ENCODE data around the gene SLC7A6OS. TPM values are rescaled to one million over a fixed set of nuclear protein-coding genes. Genes with fewer than 3 reads are reported as not detected.

The SLC7A6OS gene
- total RNA-seq, 1 donor from 2014 or later: 12.4 TPM

DNA sequence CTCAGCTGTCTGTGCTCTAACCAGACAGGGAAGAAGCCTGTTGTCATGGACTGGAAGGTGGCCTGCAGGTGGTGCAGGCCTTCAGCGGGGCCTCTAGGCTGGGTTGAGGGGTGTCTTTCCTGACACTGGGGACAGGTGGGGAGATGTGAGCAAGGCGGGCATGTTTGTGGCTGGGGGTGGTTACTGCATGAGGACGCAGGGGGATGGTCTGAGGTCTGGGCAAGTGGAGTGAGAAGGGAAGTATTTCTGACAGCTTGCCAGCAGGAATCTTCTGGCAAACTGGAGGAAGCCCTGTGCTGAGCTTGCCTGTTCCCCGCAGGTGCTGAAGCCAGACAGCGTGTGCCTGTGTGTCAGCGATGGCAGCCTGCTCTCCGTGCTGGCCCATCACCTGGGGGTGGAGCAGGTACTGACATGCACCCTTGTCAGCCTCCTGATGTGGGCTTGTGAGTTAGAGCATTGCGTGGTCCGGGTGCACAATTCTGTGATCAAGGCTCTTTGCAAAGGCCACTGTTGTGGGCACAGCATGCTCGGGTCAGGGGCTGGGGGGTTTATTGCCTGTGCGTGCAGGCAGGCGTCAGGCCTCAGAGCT is 36.2 kb upstream of the SLC7A6OS start:
- intact Hi-C loops (cut with DNase I): no loop called here
- DNase-seq (ENCODE audit: missing footprints): peak; percentile 33
- no peak for ATAC-seq

DNA sequence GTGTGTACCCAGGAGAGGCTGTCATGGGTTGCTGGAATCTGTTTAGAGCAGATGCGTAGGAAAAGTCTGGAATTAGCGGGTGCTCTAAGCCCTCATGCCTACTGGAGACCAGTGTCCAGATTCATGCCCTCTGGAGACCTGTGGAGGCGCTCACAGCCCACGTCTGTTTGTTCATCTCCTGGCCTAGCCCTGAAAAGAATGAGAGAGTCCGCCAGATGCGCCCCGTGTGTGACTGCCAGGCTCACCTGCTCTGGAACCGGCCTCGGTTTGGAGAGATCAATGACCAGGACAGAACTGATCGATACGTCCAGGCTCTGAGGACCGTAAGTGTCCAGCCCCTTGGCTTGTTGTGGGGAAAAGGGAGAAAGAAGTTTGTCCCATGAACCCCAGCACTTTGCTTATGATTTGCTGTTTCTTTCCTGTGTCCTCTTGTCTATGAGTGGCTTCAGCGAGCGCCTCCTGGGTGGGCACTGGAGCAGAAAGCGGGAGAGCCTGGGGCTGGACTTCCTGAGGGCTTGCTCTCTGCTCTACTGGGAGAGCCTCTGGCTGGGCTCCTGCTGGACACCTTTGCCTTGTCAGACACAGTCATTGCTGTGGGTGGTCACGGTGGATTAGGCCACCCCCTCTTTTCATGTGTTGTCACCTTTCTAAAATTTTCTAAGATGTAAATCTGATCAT is 35.4 kb upstream of the SLC7A6OS start:
- ATAC-seq: no peak
- intact Hi-C loops (cut with DNase I): no loop called here
- peak; percentile 44 for DNase-seq (ENCODE audit: missing footprints)

DNA sequence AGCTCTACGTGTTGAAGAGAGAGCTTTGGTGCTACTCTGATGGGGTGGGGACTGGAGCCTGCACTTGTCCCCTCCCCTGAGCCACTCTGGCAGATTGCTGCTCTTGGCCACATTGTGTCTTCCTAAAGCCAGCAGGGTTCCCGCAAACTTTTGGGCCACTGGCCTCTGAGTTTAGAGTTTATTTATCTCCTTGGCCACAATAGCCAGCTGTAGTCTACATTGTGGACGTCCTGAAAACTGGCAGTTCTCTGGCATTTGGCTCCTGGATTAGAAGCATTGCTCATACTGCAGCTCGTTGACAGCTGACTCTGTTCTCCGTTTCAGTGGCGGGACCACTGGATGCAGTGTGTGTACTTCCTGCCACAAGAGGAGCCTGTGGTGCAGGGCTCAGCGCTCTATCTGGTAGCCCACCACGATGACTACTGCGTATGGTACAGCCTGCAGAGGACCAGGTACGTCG is 34.6 kb upstream of the SLC7A6OS start:
- ATAC-seq: peak; percentile 70
- peak; percentile 65 for DNase-seq (ENCODE audit: missing footprints)
- intact Hi-C loops (cut with DNase I): no loop called here

DNA sequence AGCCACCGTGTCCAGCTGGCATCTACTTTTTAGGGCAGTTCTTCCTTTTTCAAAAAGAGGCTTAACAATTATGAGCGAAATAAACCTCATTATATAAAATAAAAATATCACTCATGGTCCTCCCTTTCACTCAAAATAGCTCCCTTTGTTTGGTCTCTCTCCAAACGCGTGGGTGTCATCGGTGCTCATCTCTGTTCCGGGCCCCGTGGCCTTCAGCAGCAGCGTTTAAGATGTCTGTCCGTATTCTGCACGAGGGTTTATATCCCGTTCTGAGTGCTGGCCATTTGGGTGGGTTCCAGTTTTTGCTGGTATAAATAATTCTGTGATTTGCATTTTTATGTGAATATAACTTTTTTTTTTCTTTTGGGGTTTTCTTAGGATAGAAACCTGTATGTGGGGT is 33.5 kb upstream of the SLC7A6OS start:
- DNase-seq (ENCODE audit: missing footprints) (peak; percentile 27), ATAC-seq (no peak)
- intact Hi-C loops (cut with DNase I): no loop called here

DNA sequence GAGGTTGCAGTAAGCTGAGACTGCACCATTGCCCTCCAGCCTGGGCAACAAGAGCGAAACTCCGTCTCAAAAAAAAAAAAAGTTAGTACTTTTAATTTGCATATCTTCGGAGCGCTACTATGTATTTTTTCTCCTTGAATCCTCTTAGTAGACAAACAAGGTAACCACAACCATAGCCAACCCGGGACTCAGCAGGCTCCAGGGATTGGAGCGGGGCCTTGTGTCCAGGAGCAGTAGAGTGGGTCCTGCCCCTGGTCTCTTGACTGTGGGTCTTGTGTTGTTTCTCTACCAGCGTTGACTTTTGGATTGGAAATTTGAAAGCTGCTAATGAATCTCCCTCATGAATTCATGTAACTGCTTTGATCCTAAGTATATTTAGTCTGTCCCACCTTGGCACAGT is 32.4 kb upstream of the SLC7A6OS start:
- DNase-seq (ENCODE audit: missing footprints): no peak
- intact Hi-C loops (cut with DNase I): no loop called here
- no peak for ATAC-seq

DNA sequence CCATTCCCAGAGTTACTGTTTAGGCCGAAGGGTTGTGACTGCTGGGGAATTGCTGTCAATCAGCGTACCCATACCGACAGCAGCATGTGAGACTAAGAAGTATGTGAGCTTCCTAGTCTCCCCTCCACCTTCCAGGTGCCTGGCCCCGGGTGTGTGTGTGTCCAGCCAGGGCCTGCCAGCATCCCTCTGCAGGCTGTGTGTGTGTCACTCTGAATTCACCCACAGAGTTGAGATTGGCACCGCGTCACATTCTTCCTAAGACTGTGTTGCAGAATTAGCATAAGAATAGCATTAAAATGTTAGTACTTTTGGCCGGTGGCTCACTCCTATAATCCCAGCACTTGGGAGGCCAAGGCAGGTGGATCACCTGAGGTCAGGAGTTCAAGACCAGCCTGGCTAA is 31.9 kb upstream of the SLC7A6OS start:
- ATAC-seq (no peak), DNase-seq (ENCODE audit: missing footprints) (no peak)
- intact Hi-C loops (cut with DNase I): no loop called here

DNA sequence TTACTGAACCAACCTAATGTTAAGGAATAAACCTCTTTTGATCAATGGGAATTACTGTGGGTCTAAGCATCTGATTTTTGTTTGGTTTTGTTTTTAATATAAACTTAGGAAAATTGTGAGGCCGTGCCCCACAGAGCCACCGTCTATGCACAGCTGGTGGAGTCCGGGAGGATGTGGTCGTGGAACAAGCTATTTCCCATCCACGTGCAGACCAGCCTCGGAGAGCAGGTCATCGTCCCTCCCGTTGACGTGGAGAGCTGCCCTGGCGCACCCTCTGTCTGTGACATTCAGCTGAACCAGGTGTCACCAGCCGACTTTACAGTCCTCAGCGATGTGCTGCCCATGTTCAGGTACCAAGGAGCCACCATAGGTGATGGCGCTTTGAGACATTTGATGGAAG is 28.5 kb upstream of the SLC7A6OS start:
- ATAC-seq (no peak), DNase-seq (ENCODE audit: missing footprints) (no peak)
- intact Hi-C loops (cut with DNase I): no loop called here

DNA sequence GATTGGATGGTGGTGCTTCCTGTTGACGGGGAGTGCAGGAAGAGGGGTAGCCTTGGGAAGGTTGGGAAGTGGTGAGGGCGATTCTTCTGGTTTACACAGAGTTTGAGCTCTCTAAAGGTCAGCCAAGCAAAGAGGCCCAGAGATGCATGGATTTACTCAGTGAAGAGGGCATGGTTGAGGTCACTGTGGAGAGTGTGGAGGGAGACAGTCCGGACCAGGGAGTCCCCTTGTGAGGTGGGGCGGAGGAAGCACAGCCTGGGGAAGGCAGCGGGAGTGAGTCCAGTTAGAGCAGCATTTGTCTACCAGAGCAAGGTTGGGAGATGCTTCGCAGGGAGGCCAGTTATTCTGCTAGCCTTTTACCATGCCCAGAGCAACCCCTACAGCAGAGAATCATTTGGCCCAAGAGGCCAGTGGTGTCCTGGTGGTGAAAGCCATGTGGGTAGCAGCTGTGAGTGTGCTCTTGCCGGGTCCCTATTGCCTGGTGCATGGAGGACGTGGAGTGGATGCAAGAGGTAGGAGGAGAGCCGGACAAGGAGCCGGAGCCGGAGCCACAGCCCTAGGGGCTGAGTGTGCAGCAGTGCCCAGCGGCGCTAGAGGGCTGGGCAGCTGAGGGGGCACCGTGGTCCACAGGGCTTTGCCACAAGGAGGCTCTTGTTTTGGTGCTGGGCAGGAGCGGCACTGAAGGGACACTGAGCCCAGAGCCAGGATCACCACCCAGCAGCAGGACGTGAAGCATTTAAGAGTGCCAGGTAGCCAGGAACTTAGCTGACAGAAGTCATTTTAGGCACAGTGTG is 27.8 kb upstream of the SLC7A6OS start:
- intact Hi-C loops (cut with DNase I): no loop called here
- no peak for ATAC-seq

DNA sequence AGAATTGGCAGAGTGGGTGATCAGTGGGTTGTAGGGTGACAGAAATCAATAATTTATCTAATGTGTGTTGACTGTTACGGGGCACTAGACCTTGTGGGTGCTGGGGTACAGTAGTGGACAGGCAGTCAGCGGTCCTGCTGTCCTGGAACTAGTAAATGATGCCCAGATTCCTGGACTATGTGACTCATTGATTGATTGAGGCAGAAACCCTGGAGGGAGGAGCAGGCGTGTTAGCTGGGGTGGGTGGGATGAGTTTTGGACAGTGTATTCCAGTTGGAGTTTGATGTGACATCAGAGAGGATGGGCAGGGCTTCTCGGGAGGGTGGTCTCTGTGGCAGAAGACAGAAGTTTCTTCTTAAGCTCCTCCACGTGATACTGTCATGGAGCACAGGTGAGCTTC is 24.4 kb upstream of the SLC7A6OS start:
- intact Hi-C loops (cut with DNase I): no loop called here
- DNase-seq (ENCODE audit: missing footprints): no peak
- no peak for ATAC-seq

More for the DNA sequence above, 27.8 kb upstream of the SLC7A6OS start:
- DNase-seq (ENCODE audit: missing footprints): no peak

DNA sequence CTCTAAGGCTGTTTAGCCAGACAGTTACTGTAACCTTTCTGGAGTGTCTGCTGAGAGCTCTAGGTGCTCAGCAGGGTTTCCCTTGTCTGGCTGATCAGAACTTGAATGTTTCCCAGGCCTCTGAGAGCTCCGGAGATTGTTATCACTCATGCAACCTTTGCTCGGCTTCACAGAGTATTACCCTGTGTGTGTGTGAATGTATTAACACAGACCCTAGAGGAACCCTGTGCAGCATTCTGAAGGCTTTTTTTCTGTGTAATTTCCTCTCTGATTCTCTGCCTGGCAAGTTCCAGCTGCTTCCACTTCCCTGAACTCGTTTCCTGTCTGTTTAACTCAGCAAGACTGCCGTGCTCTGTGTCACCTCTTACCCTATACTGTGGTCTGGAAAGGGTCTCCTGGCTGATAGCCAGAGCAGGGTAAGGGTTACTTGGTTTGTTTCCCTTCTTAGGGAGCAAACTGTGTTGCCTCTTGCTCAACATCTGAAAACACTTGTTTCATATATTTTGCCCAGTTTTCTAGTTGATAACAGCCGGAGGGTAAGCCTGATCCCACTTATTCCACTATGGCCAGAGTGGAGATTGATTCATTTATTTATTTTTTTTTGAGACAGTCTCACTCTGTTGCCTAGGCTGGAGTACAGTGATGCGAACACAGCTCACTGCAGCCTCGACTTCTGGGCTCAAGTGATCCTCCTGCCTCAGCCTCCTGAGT is 21.8 kb upstream of the SLC7A6OS start:
- intact Hi-C loops (cut with DNase I): no loop called here

DNA sequence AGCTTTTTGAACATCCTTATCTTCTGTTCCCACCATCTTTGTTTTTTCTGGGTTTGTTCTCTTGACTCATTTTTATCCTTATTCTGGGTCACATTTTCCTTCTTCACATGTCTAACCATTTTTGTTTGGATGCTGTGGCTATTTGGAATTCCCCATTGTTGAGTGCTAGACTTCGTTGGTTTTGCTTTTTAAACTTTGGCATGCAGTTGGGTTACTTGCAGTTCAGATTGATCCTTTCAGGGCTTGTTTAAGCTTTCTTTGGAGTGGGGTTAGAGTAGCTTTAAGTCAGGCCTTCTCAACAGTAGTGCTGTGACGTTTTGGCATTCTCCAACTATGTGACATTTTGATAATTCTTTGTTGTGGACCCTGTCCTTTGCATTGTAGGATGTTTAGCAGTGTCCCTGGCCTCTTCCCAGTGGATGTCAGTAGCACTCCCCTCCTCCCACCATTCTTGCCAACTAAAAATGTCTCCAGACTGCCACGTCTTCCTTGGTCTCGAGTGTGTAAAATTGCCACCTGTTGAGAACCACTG is 21.2 kb upstream of the SLC7A6OS start:
- DNase-seq (ENCODE audit: missing footprints) (no peak), ATAC-seq (no peak)
- intact Hi-C loops (cut with DNase I): no loop called here

More for the DNA sequence above, 21.8 kb upstream of the SLC7A6OS start:
- DNase-seq (ENCODE audit: missing footprints): no peak
- peak; percentile 56 for ATAC-seq

DNA sequence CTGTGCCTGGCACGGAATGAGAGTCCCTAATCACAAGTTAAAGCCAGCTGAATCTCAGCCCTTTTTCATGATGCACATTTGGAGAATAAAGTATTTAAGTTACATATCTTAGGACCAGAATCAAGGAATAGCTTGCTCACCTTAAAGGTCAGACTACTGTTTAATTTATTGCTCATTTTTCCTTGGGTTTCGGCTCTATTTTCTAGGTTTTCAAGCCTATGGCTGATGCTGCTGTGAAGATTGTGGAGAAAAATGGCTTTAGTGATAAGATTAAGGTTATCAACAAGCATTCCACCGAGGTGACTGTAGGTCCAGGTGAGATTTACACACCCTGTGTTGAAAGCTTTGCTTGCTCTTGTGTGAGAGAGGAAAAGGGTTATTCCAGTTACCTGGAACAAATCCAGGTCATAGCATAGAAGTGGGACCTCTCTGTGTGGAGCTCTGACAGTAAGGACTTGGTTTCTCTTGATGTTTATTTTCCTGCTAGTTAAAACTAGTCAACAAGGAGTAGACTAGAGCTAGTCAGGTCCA is 18.2 kb upstream of the SLC7A6OS start:
- DNase-seq (ENCODE audit: missing footprints) (no peak), ATAC-seq (no peak)
- intact Hi-C loops (cut with DNase I): loop anchor here (1.0 kb wide), 2 partner anchors 68 to 90 kb away; no protein-coding TSS in a partner anchor

DNA sequence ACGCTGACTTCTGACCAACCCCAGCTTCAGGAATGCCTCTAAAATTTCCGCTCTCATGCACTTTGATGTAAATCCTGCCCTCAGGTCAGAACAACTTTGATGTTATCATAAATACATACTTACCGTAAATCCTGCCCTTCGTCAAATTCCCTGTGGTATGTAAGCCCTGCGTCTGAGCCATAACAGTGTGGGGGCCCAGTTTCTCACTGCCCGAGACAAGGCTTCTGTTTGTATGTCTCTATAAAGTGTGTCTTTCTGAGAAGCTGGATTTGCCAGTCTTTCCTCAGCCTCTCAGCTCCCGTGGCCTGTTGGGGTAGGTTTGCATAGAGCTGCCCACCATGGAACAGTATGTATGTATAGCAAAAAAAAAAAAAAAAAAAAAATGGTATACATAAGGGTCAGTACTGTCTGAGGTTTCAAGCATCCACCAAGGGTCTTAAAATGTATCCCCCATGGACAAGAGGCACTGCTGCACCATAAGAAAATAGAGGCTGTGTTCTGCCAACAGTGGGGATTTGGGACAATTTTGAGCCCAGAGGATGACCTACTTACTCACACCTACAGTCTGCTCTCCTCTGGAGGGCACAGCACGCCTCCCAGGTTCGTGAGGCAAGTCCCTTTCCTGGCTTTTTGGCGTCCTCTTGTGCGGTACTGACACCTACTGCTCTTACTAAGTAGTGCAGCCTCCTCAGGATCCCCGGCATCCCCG is 17.6 kb upstream of the SLC7A6OS start:
- intact Hi-C loops (cut with DNase I): loop anchor here (1.0 kb wide), 2 partner anchors 67 to 89 kb away; no protein-coding TSS in a partner anchor
- DNase-seq (ENCODE audit: missing footprints) (peak; percentile 88), ATAC-seq (peak; percentile 92)

DNA sequence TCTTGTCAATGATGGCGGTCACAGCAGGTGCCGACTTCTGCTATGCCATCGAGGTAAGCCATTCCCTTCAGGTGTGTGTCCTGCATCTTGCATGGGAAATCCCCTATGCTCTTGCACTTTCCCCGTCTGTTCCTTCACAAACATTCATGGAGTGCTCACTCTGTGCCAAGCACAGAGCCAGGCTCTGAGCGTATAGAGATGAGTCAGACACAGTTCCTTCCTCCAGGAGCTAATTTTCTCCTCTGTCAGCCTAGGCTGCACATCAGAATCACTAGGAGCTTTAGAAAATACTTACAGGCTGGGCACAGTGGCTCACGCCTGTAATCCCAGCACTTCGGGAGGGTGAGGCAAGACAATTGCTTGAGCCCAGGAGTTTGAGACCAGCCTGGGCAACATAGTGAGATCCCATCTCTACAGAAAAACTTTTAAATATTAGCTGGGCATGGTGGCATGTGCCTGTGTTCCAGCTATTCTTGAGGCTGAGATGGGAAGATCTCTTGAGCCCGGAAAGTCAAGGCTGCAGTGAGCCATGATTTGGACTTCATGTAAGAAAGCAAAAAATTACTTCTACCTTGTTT is 14.1 kb upstream of the SLC7A6OS start:
- DNase-seq (ENCODE audit: missing footprints) (no peak), ATAC-seq (no peak)
- intact Hi-C loops (cut with DNase I): no loop called here

DNA sequence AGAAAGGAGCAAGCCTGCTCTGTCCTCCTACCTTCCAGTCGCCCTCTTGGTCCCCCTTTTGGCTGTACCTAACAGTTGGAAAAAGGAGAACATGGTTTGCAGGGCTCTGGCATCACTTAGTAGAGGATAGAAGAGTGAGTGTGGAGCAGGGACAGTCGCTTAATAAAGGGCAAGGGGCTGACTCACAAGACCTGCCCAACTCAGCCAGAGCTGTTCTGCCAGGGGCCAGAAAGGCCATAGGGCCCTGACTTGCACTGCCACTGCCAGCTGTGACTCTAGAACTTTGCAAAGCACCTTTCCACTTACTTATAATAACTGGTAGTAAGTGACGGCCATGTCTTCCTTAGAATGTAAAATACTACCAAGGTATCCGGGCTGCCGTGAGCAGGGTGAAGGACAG is 13.6 kb upstream of the SLC7A6OS start:
- no peak for DNase-seq (ENCODE audit: missing footprints)
- no peak for ATAC-seq
- intact Hi-C loops (cut with DNase I): no loop called here

DNA sequence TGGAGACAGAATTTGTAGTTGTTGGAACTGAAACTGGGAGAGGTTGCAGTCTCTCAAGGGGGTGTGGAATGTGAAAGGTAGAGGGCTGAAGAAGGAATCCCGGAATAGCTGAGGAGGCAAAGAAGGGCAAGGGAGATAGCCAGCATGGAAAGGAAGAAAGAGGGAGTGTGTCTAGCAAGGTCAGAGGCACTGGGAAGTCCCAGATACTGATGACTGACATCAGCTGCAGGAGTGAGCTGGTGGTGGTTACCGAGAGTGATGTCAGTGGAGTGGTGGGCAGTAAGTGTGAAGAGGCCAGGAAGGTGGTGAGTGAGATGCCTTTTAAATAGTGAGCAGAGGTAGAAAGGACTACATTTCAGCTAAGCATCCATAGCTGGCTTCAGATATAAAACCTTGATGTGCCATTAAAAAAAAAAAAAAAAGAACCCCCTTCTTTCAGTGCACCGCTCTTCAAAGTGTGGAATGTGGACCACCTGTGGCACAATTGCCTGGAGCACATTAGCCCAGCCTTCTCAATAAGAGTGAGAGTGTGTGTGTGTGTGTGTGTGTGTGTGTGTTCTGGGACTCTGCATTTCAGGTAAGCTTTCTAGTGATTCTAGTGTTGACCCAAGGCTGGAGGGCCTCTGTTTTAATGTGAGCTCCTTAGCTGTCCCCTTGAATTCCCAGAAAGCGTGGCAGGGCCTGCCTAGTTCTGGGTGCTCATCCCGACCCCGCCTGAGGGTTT is 8.6 kb upstream of the SLC7A6OS start:
- no peak for ATAC-seq
- intact Hi-C loops (cut with DNase I): no loop called here
- no peak for DNase-seq (ENCODE audit: missing footprints)

DNA sequence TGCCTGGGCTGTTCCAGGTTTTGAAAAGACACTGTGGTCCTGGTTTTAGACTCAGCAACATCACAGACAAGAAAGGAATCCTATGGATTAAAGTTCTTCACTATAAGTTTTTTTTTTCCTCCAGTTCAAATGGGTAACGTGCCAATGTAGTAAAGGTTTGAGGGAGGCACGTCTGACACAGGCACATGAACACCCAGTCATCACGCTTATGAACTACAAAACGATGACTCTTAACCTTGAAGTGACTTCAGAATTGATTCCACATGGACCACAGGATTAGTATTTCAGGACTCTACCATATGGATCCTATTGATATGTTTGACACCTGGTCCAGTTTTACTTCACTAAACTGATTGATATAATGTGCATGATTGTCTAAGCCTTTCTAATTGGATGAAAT is 2.4 kb upstream of the SLC7A6OS start:
- ATAC-seq (no peak), DNase-seq (ENCODE audit: missing footprints) (no peak)
- intact Hi-C loops (cut with DNase I): loop anchor here (5.0 kb wide), 1 partner anchor 66 kb away; the partner anchor contains the start of gene PLA2G15
